Upper lobe of left lung (tissue), 4 donors: Measurements from ENCODE around the gene CELA1.

ENCODE experiments used
- CTCF ChIP-seq, 6 experiments: fragments of 450-650 bp in 4 of 6; fragments of 200-600 bp in 2 of 6; sonication (generic) in 2 of 6; IDR thresholded peaks; one replicate each; pipeline ENCODE4 v1.5.1; 2016 to 2019; ENCODE audit warnings: antibody characterized with exemption in 6 of 6
- POLR2AphosphoS5 ChIP-seq, 2 donors: sonication (generic); formaldehyde crosslinking; IDR thresholded peaks; one replicate each; pipeline ENCODE4 v1.5.1; 2017; ENCODE audit warnings: antibody characterized with exemption in 2 of 2

GRCh38 chr12:51333536-51333935 lies 12.9 kb downstream of the CELA1 start:
- no peak for TF ChIP-seq POLR2AphosphoS5 (IDR thresholded peaks at IDR 0.05)
- no peak for TF ChIP-seq CTCF (IDR thresholded peaks at IDR 0.05)
